H1 (cell line): ENCODE results near the gene FZD4. TPM values are rescaled to one million over a fixed set of nuclear protein-coding genes. Genes with fewer than 3 reads are reported as not detected.

ENCODE experiments used
- CTCF ChIA-PET: fragments of 300-600 bp; sonication (Branson Sonifier 250); formaldehyde crosslinking; loops from one replicate; lab custom pipeline; 2021; ENCODE audit not compliant: partially characterized antibody; lab: Charles Lee
- POLR2A ChIA-PET: fragments of 300-600 bp; sonication (Branson Sonifier 250); formaldehyde crosslinking; loops from one replicate; lab custom pipeline; 2021; ENCODE audit warnings: inconsistent platforms; ENCODE audit not compliant: partially characterized antibody; lab: Charles Lee
- DNase-seq, 2 experiments: peaks; one replicate each; pipeline versions ENCODE4 v3.0.0 to v3.0.0-alpha.2; 2010 to 2022; ENCODE audit warnings: low spot score in 2 of 2, low read depth in 1 of 2, mixed read lengths in 1 of 2
- FAIRE-seq: peaks from 2 replicates; lab custom pipeline; 2011; peaks lifted over from hg19 to GRCh38; lab: Jason Lieb, UNC
- H2AFZ ChIP-seq: 2 replicates; pipeline ENCODE4 v1.8.1; 2012; ENCODE audit warnings: low read length, inconsistent platforms
- H2AK5ac ChIP-seq: 2 replicates; pipeline ENCODE4 v1.6.1; 2013; ENCODE audit warnings: low read depth, low read length
- H2BK120ac ChIP-seq: replicated peaks from 2 replicates; pipeline ENCODE3; 2013; ENCODE audit warnings: low read depth, low read length, inconsistent platforms
- H2BK12ac ChIP-seq: 2 replicates; pipeline ENCODE4 v1.6.1; 2013; ENCODE audit warnings: low read depth, low read length
- H2BK15ac ChIP-seq: 2 replicates; pipeline ENCODE4 v1.6.1; 2013; ENCODE audit warnings: low read length
- H2BK20ac ChIP-seq: 2 replicates; pipeline ENCODE4 v1.6.1; 2013; ENCODE audit warnings: low read length
- H2BK5ac ChIP-seq: 2 replicates; pipeline ENCODE4 v1.6.1; 2013; ENCODE audit warnings: low read depth, low read length
- H3K14ac ChIP-seq: 2 replicates; pipeline ENCODE4 v1.6.1; 2013; ENCODE audit warnings: inconsistent platforms; ENCODE audit not compliant: insufficient read length
- H3K18ac ChIP-seq: 2 replicates; pipeline ENCODE4 v1.6.1; 2013; ENCODE audit warnings: low read length; ENCODE audit errors: extremely low read depth
- H3K23ac ChIP-seq: 2 replicates; pipeline ENCODE4 v1.6.1; 2013; ENCODE audit warnings: inconsistent platforms; ENCODE audit not compliant: insufficient read length
- H3K23me2 ChIP-seq: 2 replicates; pipeline ENCODE4 v1.6.1; 2013; ENCODE audit warnings: low read depth, low read length
- H3K27ac ChIP-seq: 2 replicates; pipeline ENCODE4 v1.6.1; 2011; ENCODE audit warnings: low read depth, low read length, inconsistent platforms
- H3K27me3 ChIP-seq, 4 experiments: replicated peaks in 1 of 4; 1 replicate in 1 of 4; 2 replicates in 3 of 4; pipeline versions ENCODE4 v1.6.1 to v1.8.1; 2011 to 2013; ENCODE audit warnings: low read length in 3 of 4, mild to moderate bottlenecking in 3 of 4, inconsistent platforms in 2 of 4, mixed read lengths in 2 of 4, moderate library complexity in 1 of 4; ENCODE audit not compliant: control insufficient read depth in 3 of 4, insufficient read depth in 3 of 4; ENCODE audit errors: extremely low read depth in 1 of 4
- H3K36me3 ChIP-seq, 4 experiments: 2 replicates each; pipeline versions ENCODE4 v1.6.1 to v1.8.1; 2011 to 2013; ENCODE audit warnings: mild to moderate bottlenecking in 4 of 4, low read length in 3 of 4, moderate library complexity in 2 of 4, control low read depth in 1 of 4, inconsistent platforms in 1 of 4; ENCODE audit not compliant: insufficient read depth in 4 of 4, control insufficient read depth in 2 of 4
- H3K4ac ChIP-seq: replicated peaks from 2 replicates; pipeline ENCODE3; 2013; ENCODE audit warnings: low read length, low read depth, mixed read lengths, inconsistent platforms; ENCODE audit not compliant: insufficient read length
- H3K4me1 ChIP-seq, 4 experiments: replicated peaks in 1 of 4; 1 replicate in 1 of 4; 2 replicates in 3 of 4; pipeline versions ENCODE4 v1.6.1 to v1.8.1; 2011 to 2013; ENCODE audit warnings: low read length in 3 of 4, inconsistent platforms in 2 of 4, mixed read lengths in 1 of 4; ENCODE audit not compliant: insufficient read depth in 4 of 4, control insufficient read depth in 3 of 4
- H3K4me2 ChIP-seq, 2 experiments: 2 replicates each; pipeline versions ENCODE4 v1.6.1 to v1.8.1; 2011 to 2013; ENCODE audit warnings: low read depth in 2 of 2, low read length in 2 of 2, control low read depth in 1 of 2, inconsistent platforms in 1 of 2, mild to moderate bottlenecking in 1 of 2; ENCODE audit not compliant: insufficient read depth in 1 of 2
- H3K4me3 ChIP-seq, 4 experiments: fragments of 200-600, 300-600 bp in 1 of 4; sonication (generic), shearing (Covaris generic), sonication (Bioruptor Twin) in 1 of 4; 2 replicates each; pipeline versions ENCODE4 v1.5.1 to v1.8.1; 2011 to 2016; ENCODE audit warnings: low read length in 4 of 4, low read depth in 3 of 4, control low read depth in 2 of 4, inconsistent platforms in 2 of 4, mild to moderate bottlenecking in 2 of 4, mixed read lengths in 1 of 4, moderate library complexity in 1 of 4; ENCODE audit not compliant: insufficient read depth in 2 of 4; ENCODE audit errors: extremely low read depth in 1 of 4
- H3K56ac ChIP-seq: replicated peaks from 2 replicates; pipeline ENCODE3; 2013; ENCODE audit warnings: low read depth, mild to moderate bottlenecking, mixed read lengths, low read length, inconsistent platforms; ENCODE audit not compliant: insufficient read length
- H3K79me1 ChIP-seq: 2 replicates; pipeline ENCODE4 v1.6.1; 2013; ENCODE audit warnings: low read depth, low read length, control low read depth
- H3K79me2 ChIP-seq, 2 experiments: 2 replicates each; pipeline versions ENCODE4 v1.6.1 to v1.8.1; 2012 to 2013; ENCODE audit warnings: low read length in 2 of 2, mild to moderate bottlenecking in 2 of 2, inconsistent platforms in 1 of 2; ENCODE audit not compliant: insufficient read depth in 2 of 2, control insufficient read depth in 1 of 2
- H3K9ac ChIP-seq, 4 experiments: replicated peaks in 1 of 4; 1 replicate in 1 of 4; 2 replicates in 3 of 4; pipeline versions ENCODE4 v1.6.1 to v1.8.1; 2011 to 2013; ENCODE audit warnings: low read depth in 3 of 4, low read length in 3 of 4, control low read depth in 2 of 4, mild to moderate bottlenecking in 2 of 4, moderate library complexity in 2 of 4, inconsistent platforms in 1 of 4; ENCODE audit errors: extremely low read depth in 1 of 4
- H3K9me3 ChIP-seq, 2 experiments: 2 replicates each; pipeline versions ENCODE4 v1.6.1 to v1.8.1; 2012 to 2013; ENCODE audit warnings: mild to moderate bottlenecking in 2 of 2, moderate library complexity in 2 of 2, control low read depth in 1 of 2, inconsistent platforms in 1 of 2, low read depth in 1 of 2, low read length in 1 of 2, mixed read lengths in 1 of 2; ENCODE audit not compliant: insufficient read depth in 2 of 2
- H4K20me1 ChIP-seq, 2 experiments: replicated peaks in 1 of 2; 2 replicates each; pipeline versions ENCODE3 to v1.8.1; 2011 to 2013; ENCODE audit warnings: inconsistent platforms in 2 of 2, low read length in 2 of 2, mild to moderate bottlenecking in 1 of 2; ENCODE audit not compliant: insufficient read depth in 2 of 2, control insufficient read depth in 1 of 2
- H4K5ac ChIP-seq: 2 replicates; pipeline ENCODE4 v1.6.1; 2013; ENCODE audit warnings: low read length, low read depth, mixed read lengths, inconsistent platforms; ENCODE audit not compliant: insufficient read length
- H4K8ac ChIP-seq: 2 replicates; pipeline ENCODE4 v1.8.0; 2013; ENCODE audit warnings: mild to moderate bottlenecking, moderate library complexity, low read length, inconsistent platforms; ENCODE audit not compliant: insufficient read depth; ENCODE audit errors: extremely low read depth
- H4K91ac ChIP-seq: replicated peaks from 2 replicates; pipeline ENCODE3; 2013; ENCODE audit warnings: low read length, mixed read lengths, inconsistent platforms; ENCODE audit not compliant: insufficient read length
- CHD2 ChIP-seq: IDR thresholded peaks from 2 replicates; pipeline ENCODE4 v1.6.1; 2012; ENCODE audit warnings: low read length, improper control_type of control experiment
- CREB1 ChIP-seq: IDR thresholded peaks from 2 replicates; pipeline ENCODE4 v1.6.1; 2012; ENCODE audit warnings: inconsistent platforms
- JUN ChIP-seq: IDR thresholded peaks from 2 replicates; pipeline ENCODE4 v1.6.1; 2011; ENCODE audit warnings: low read depth, mild to moderate bottlenecking, improper control_type of control experiment, low read length
- KDM1A ChIP-seq: fragments of 200-600, 300-600 bp; sonication (generic); IDR thresholded peaks from 2 replicates; pipeline ENCODE4 v1.7.1; 2016; ENCODE audit warnings: mild to moderate bottlenecking, low read length, borderline replicate concordance
- NANOG ChIP-seq: IDR thresholded peaks from 2 replicates; pipeline ENCODE4 v1.6.1; 2011; ENCODE audit warnings: low read length, low read depth, mild to moderate bottlenecking, inconsistent platforms; ENCODE audit not compliant: insufficient read depth, poor library complexity, severe bottlenecking
- RBBP5 ChIP-seq: IDR thresholded peaks from 2 replicates; pipeline ENCODE4 v1.7.1; 2012; ENCODE audit warnings: low read depth, mild to moderate bottlenecking, inconsistent platforms, low read length, moderate library complexity, borderline replicate concordance
- RFX5 ChIP-seq: IDR thresholded peaks from 2 replicates; pipeline ENCODE4 v1.6.1; 2011; ENCODE audit warnings: low read depth, low read length, improper control_type of control experiment, borderline replicate concordance
- RXRA ChIP-seq: IDR thresholded peaks from 2 replicates; pipeline ENCODE4 v1.6.1; 2011; ENCODE audit warnings: low read depth, mild to moderate bottlenecking, low read length, moderate library complexity; ENCODE audit not compliant: insufficient read depth
- SIN3A ChIP-seq, 2 experiments: IDR thresholded peaks in 1 of 2; conservative IDR thresholded peaks in 1 of 2; 2 replicates each; pipeline ENCODE4 v1.6.1; 2011 to 2012; ENCODE audit warnings: low read length in 2 of 2, improper control_type of control experiment in 1 of 2, low read depth in 1 of 2, mild to moderate bottlenecking in 1 of 2
- SIX5 ChIP-seq: IDR thresholded peaks from 2 replicates; pipeline ENCODE4 v1.6.1; 2011; ENCODE audit warnings: mild to moderate bottlenecking, low read depth, low read length
- SP2 ChIP-seq: IDR thresholded peaks from 2 replicates; pipeline ENCODE4 v1.6.1; 2012; ENCODE audit warnings: mild to moderate bottlenecking, low read length, inconsistent platforms
- TCF12 ChIP-seq: IDR thresholded peaks from 2 replicates; pipeline ENCODE4 v1.6.1; 2011; ENCODE audit warnings: low read depth, mild to moderate bottlenecking, low read length
- WGBS, 2 experiments: shearing (Covaris generic) in 1 of 2; methylation state at CpG; one replicate each; pipeline versions ENCODE4 v1.1.6 to v1.1.7; 2013 to 2015; ENCODE audit warnings: low lambda C conversion rate in 2 of 2, mixed read lengths in 2 of 2, inconsistent platforms in 1 of 2, low coverage in 1 of 2, missing lambda C conversion rate in 1 of 2; ENCODE audit not compliant: insufficient replicate concordance in 2 of 2, insufficient coverage in 1 of 2, insufficient read length in 1 of 2; ENCODE audit errors: extremely low coverage in 1 of 2, missing lambda C conversion rate in 1 of 2; 5-methylcytosine and 5-hydroxymethylcytosine counted together
- polyA plus RNA-seq, 7 experiments: library from polyadenylated mRNA; depleted of rRNA in 3 of 7; stranded (reverse) in 5 of 7; unstranded in 2 of 7; fragments of >200 nt in 5 of 7; fragments of 200-250 nt in 2 of 7; gene quantifications; 1 replicate in 5 of 7; 2 replicates in 1 of 7; 4 replicates in 1 of 7; pipeline versions ENCODE4 v1.2.1 to v1.2.3, GENCODE V29; 2011 to 2013; ENCODE audit warnings: missing spikeins in 2 of 7, mixed read lengths in 2 of 7
- total RNA-seq: library from RNA; stranded (reverse); fragmentation: NEBNext Ultra II Directional; extraction: Animal tissue kit (Norgen Biotek cat#: 25700); gene quantifications from 2 replicates; pipeline ENCODE4 v1.2.1, GENCODE V29; 2021
- TF ChIP-seq, protein P1 (sequence below): IDR thresholded peaks from 2 replicates; pipeline ENCODE4 v1.6.1; 2012; ENCODE audit warnings: low read length, inconsistent platforms

Gene FZD4
- total and polyA plus RNA-seq, 2 of the 8 experiments (the other 6 are each of a cell fraction or from before 2014, with no cell fraction given), result 3.1 to 7.1 TPM

DNA sequence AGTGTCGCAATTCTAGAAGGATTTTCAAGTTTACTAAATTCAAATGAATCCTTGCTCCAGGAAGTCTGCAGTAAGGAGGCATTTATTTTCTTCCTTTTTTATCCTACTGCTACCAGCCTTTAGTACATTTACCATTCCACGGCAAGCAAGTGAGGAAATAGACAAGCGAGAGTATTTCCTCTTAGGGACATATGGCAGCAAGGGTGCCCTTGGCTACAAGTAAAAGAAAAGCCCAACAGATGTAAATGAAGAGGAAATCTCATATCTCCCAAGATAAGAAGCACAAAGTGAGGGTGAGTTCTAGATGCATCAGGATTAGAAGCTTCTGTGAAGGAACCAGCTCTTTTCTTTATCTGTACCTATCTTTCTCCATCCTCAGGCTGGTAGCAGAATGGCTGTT, 37.8 kb upstream of the FZD4 start:
- no peak overlapping the region for H3K18ac ChIP-seq
- H2BK120ac ChIP-seq, result no peak overlapping the region
- no peak overlapping the region for H2BK5ac ChIP-seq
- CTCF ChIA-PET, result interaction anchor here (0.6 to 1.2 kb wide), 4 partner anchors 52 to 404 kb away, joined by 3 read pairs; no protein-coding TSS in a partner anchor
- H3K14ac ChIP-seq, result no peak overlapping the region
- no peak overlapping the region for H4K91ac ChIP-seq
- H3K36me3 ChIP-seq, result no peaks in the 10 kb centered on the region
- H3K9ac ChIP-seq, result no peak overlapping the region
- H3K9me3 ChIP-seq, result no peaks in the 10 kb centered on the region
- peaks cover 0 to 2% (median under 1%) of the 10 kb centered on the region in 4 experiments; a peak in 3 of 7 replicates for H3K4me1 ChIP-seq
- H3K4me3 ChIP-seq, result no peak overlapping the region
- H3K23ac ChIP-seq, result no peak overlapping the region
- H3K79me2 ChIP-seq, result no peaks in the 10 kb centered on the region
- H4K5ac ChIP-seq, result no peak overlapping the region
- 95% methylated on average over 3 of the region's 3 CpGs; no CpG with 5 or more reads in 1 of the 2 experiments for WGBS, 2 experiments
- no peak overlapping the region for H4K8ac ChIP-seq
- no peak overlapping the region for H3K4me2 ChIP-seq
- no peak overlapping the region for H2BK15ac ChIP-seq
- H2BK20ac ChIP-seq, result no peak overlapping the region
- H3K27ac ChIP-seq, result no peak overlapping the region
- FAIRE-seq (no peak), DNase-seq (no peak)
- no peaks in the 10 kb centered on the region for H3K27me3 ChIP-seq
- H3K56ac ChIP-seq, result no peak overlapping the region
- no peaks in the 10 kb centered on the region for H3K79me1 ChIP-seq
- no peaks in the 10 kb centered on the region for H3K23me2 ChIP-seq
- no peak overlapping the region for H2AK5ac ChIP-seq
- no peak overlapping the region for H2AFZ ChIP-seq
- H3K4ac ChIP-seq, result no peak overlapping the region
- H4K20me1 ChIP-seq, result no peaks in the 10 kb centered on the region
- no peak overlapping the region for H2BK12ac ChIP-seq
- POLR2A ChIA-PET, result no interaction called here
- TF ChIP-seq NANOG (no peak), CHD2 (no peak), SIX5 (no peak), KDM1A (no peak), CREB1 (no peak), RFX5 (no peak), SIN3A (conservative IDR thresholded peaks at IDR 0.05 in 1 of 2, IDR thresholded peaks at IDR 0.05 in 1 of 2; ENCODE audit: low read depth in 1 of 2, low read length in 2 of 2) (no peak), JUN (no peak), RBBP5 (no peak), TCF12 (no peak), RXRA (no peak), SP2 (no peak)
- TF ChIP-seq, protein P1, sequence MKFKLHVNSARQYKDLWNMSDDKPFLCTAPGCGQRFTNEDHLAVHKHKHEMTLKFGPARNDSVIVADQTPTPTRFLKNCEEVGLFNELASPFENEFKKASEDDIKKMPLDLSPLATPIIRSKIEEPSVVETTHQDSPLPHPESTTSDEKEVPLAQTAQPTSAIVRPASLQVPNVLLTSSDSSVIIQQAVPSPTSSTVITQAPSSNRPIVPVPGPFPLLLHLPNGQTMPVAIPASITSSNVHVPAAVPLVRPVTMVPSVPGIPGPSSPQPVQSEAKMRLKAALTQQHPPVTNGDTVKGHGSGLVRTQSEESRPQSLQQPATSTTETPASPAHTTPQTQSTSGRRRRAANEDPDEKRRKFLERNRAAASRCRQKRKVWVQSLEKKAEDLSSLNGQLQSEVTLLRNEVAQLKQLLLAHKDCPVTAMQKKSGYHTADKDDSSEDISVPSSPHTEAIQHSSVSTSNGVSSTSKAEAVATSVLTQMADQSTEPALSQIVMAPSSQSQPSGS, result no peak
